ENCODE measurements around the gene OSBP2.

The OSBP2 gene

GRCh38 chr22:30864441-30865420, 170.1 kb downstream of the OSBP2 start:
- no peak for TF ChIP-seq CTCF (IDR thresholded peaks at IDR 0.05; ENCODE audit: insufficient read depth, low read depth, low read length, missing control alignments)
- no peak overlapping the region for H3K4me3 ChIP-seq (ENCODE audit: low read length)
- no peak for DNase-seq (ENCODE audit: low read depth)

GRCh38 chr22:30865656-30866055, 171.0 kb downstream of the OSBP2 start:
- DNase-seq (ENCODE audit: low read depth) = no peak
- H3K4me3 ChIP-seq (ENCODE audit: low read length) = no peak overlapping the region

GRCh38 chr22:30866216-30866615, 171.5 kb downstream of the OSBP2 start:
- no peak overlapping the region for H3K4me3 ChIP-seq (ENCODE audit: low read length)
- TF ChIP-seq CTCF (IDR thresholded peaks at IDR 0.05; ENCODE audit: insufficient read depth, low read depth, low read length, missing control alignments) = no peak

More at GRCh38 chr22:30865656-30866055, 171.0 kb downstream of the OSBP2 start:
- TF ChIP-seq CTCF (IDR thresholded peaks at IDR 0.05; ENCODE audit: insufficient read depth, low read depth, low read length, missing control alignments) = no peak

GRCh38 chr22:30866811-30867271, 172.2 kb downstream of the OSBP2 start:
- no peak for DNase-seq (ENCODE audit: low read depth)
- H3K4me3 ChIP-seq (ENCODE audit: low read length) = no peak overlapping the region
- TF ChIP-seq CTCF (IDR thresholded peaks at IDR 0.05; ENCODE audit: insufficient read depth, low read depth, low read length, missing control alignments) = no peak

More at GRCh38 chr22:30866216-30866615, 171.5 kb downstream of the OSBP2 start:
- DNase-seq (ENCODE audit: low read depth) = no peak

- TF ChIP-seq CTCF (IDR thresholded peaks at IDR 0.05; ENCODE audit: insufficient read depth, low read depth, low read length, missing control alignments) = no peak
- no peak overlapping the region for H3K4me3 ChIP-seq (ENCODE audit: low read length)
- DNase-seq (ENCODE audit: low read depth) = no peak
Observed at GRCh38 chr22:30867746-30868662, 173.3 kb downstream of the OSBP2 start.

- no peak for TF ChIP-seq CTCF (IDR thresholded peaks at IDR 0.05; ENCODE audit: insufficient read depth, low read depth, low read length, missing control alignments)
- DNase-seq (ENCODE audit: low read depth) = no peak
- no peak overlapping the region for H3K4me3 ChIP-seq (ENCODE audit: low read length)
Observed at GRCh38 chr22:30868663-30869385, 174.2 kb downstream of the OSBP2 start.
